Erythroblast (primary cell): Measurements from ENCODE around the gene ANKFN1.

ENCODE experiments used
- GATA1 ChIP-seq: IDR thresholded peaks from 2 replicates; pipeline ENCODE4 v1.6.1; 2011; ENCODE audit warnings: low read depth, mild to moderate bottlenecking, control low read depth, low read length, moderate library complexity
- POLR2A ChIP-seq: IDR thresholded peaks from 2 replicates; pipeline ENCODE4 v1.6.1; 2011; ENCODE audit warnings: mild to moderate bottlenecking, low read length

GRCh38 chr17:56300144-56300543, 146.9 kb downstream of the ANKFN1 start:
- TF ChIP-seq POLR2A (no peak), GATA1 (no peak)
